Placental pericyte (primary cell): ENCODE data around the gene ASB7. TPM values are rescaled to one million over a fixed set of nuclear protein-coding genes. Genes with fewer than 3 reads are reported as not detected.

Source experiments
- small RNA-seq: library from RNA; depleted of rRNA; stranded (forward); fragments of <200 nt; gene quantifications from one replicate; pipeline ENCODE3, GENCODE V24; 2012; ENCODE audit warnings: low replicate concordance
- total RNA-seq: library from RNA; depleted of rRNA; stranded (reverse); fragments of >200 nt; gene quantifications from 2 replicates; pipeline ENCODE4 v1.2.3, GENCODE V29; 2012

The ASB7 gene, protein sequence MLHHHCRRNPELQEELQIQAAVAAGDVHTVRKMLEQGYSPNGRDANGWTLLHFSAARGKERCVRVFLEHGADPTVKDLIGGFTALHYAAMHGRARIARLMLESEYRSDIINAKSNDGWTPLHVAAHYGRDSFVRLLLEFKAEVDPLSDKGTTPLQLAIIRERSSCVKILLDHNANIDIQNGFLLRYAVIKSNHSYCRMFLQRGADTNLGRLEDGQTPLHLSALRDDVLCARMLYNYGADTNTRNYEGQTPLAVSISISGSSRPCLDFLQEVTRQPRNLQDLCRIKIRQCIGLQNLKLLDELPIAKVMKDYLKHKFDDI
- total RNA-seq, result 16.9 and 21.7 TPM in 2 replicates

DNA sequence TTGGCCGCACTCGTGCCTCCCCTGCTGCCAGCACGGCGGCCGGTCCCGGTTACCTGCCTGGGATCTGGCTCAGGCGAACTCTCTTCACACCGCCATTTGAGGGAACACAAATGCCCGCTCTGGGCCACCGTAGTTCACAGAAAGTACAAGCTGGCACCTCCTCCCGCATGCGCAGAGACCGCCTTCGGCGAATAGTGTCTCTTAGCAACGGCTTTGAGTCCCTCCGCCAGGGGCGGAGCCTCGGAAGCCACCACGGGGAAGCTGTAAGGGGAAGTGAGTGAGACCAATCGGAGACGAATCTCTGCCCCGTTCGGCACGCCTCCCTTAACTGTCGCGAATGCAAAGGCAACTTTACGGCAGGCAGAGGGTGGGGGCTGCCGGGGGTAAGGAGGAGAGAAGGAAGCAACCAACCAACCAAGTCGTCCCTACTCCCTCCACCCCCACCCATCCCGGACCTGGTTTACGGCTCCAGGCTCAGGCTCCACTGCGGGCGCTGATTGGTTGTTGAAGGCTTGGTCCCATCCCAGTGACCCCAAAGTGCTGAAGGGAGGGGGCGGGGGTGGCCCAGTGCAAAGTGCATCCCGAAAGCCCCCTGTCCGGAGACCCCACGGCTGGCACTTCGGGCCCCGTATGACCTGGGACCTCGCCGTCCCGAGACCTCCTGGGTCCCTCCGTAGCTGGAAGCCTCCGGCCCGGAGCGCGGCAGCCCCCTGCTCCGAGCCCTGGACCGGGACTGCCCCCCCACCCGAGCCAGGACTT lies at the start of gene ASB7, which contains the start of gene LINS1:
ASB7 (plus strand) TSS at position 526 of the 759 bp plus-strand sequence. CDS start 9,628 bp downstream, outside the sequence.
LINS1 (minus strand) TSS at position 121 of the 759 bp plus-strand sequence. CDS start 21,342 bp downstream, outside the sequence.

Small RNA genes within 50 kb of the gene (small RNA-seq; reads per million reads assigned to genes)
- gene RF00019 (not detected), gene RNU6-181P (not detected)

Other genes starting within 250 kb of the ASB7 start
- not detected in 2 replicates for gene CERS3, start 73.6 kb upstream of the ASB7 start, total RNA-seq
- 13.8 and 20.6 TPM in 2 replicates for gene LINS1, start 405 bp upstream of the ASB7 start, total RNA-seq